ENCODE data around the gene RIMS3. TPM values are rescaled to one million over a fixed set of nuclear protein-coding genes. Genes with fewer than 3 reads are reported as not detected.
"Not testable (repeated sequence)": the region's sequence is repeated elsewhere in the genome, so short reads cannot be mapped to it uniquely, and the experiment has no call there.

Gene RIMS3
- polyA plus RNA-seq, 3 donors from 2014 or later = 0.31 to 1.7 (median 1.3) TPM

DNA sequence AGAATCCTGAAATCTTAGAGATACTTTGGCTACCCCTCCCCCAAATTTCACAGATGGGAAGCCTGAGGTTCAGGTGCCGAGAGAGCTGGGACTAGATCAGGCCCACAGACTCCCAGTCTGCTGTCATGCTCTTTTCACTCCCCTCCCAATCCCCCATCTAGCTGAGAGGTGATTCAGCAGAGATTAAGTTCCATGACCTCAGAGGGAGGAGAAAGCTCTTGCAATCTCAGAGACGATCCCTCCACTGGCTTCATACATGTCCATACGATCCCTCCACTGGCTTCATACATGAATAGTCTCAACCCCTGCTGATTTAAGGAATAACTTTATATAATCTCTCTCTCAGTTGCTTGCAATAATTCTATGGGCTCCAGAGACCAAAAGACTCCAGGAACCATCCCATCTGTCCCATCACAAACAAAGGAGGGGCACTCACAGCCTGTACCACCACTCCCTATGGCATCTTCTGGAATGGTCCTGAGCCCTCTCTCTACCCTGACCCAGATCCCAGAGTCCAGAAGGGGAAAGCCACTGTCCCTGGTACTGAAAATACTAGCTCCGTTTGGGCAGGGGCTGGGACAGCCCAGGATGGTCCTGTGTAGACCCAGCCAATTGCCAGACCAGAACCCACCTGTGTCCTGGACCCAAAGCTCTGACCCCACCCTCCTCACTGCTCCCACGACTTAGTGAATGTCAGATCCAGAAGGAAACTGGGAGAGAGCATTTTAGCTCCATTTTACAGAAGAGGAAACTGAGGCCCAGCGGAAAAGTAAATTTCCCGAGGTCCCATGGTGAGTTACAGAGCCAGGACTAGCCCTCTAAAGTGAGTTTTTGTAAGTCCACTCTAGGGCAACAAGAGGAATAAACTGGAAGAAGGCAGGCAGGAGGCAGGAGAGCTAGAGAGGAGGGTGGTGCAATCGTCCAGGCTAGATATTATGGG is 27.1 kb downstream of the RIMS3 start:
- Mint-ChIP-seq H3K27ac (no peak overlapping the region), H3K4me3 (no peak overlapping the region), H3K4me1 (peaks cover 0 to 6% of the 10 kb centered on the region in 2 donors), H3K27me3 (ENCODE audit: low read depth in 3 of 3) (no peaks in the 10 kb centered on the region), H3K36me3 (no peaks in the 10 kb centered on the region), H3K9me3 (no peaks in the 10 kb centered on the region)
- no peak for DNase-seq

- H3K27ac Mint-ChIP-seq = no peak overlapping the region
- no peak for DNase-seq
- H3K4me1 Mint-ChIP-seq = peaks cover 0 to 6% of the 10 kb centered on the region in 2 donors
- no peaks in the 10 kb centered on the region for H3K36me3 Mint-ChIP-seq
- no peaks in the 10 kb centered on the region for H3K9me3 Mint-ChIP-seq
- H3K27me3 Mint-ChIP-seq (ENCODE audit: low read depth in 3 of 3) = no peaks in the 10 kb centered on the region
- no peak overlapping the region for H3K4me3 Mint-ChIP-seq
These were observed 27.9 kb downstream of the RIMS3 start for GRCh38 chr1:40637470-40638007.

DNA sequence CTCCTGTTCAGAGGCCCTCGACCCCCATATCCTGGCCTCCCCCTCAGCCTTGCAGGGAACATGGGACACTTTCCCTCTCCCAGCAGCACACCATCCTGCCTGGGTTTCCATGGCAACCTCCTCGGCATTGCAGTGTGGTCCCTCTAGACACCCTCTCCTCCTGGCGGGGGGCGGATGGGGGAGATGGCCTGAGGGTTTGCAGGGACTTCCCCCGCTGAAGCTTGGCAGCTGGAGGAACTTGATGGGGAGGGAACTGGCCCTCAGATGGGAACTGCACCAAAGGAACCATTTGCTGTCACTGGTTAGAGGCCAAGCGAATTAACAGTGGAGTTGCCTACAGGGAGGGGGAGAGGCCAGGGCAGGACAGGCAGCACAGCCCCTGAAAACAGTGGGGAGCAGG is 28.7 kb downstream of the RIMS3 start:
- Mint-ChIP-seq H3K9me3 (no peaks in the 10 kb centered on the region), H3K4me3 (no peak overlapping the region), H3K27me3 (ENCODE audit: low read depth in 3 of 3) (no peaks in the 10 kb centered on the region), H3K4me1 (peaks cover 0 to 6% of the 10 kb centered on the region in 2 donors), H3K36me3 (no peaks in the 10 kb centered on the region), H3K27ac (no peak overlapping the region)
- DNase-seq = no peak

DNA sequence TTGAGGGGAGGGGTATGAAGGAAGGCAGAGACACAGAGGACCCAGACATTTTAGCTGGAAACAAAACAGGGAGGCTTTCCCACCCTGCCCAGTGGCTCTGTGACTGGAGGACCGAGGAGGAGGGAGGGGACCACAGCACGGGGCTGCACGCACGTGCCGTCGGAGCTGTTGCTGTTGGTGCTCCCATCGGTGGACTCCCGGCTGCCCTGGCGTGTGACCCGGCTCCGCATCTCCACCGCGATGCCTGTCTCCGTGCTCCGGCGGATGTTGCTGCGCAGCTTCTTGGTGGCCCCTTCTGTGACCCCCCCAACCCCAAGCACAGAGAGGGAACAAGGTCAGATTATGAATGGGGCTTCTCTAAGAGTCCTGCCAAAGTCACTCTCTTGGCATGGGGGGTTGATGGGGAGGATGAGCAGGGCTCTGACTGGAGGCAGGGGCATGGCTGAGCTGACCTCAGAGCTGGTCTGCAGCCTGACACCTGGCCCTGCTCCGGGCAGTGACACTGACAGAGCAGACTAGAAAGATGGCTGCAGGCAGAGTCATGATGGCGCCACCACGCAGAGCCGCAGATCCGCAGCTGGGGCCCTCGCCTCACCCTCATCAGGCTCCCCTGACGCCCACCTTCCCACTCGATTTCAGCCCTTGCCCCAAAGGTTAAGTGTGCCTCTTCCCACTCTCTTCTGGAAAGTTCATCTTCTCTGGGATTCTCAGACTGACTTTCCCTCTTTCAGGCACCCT is 29.6 kb downstream of the RIMS3 start:
- H3K4me3 Mint-ChIP-seq = no peak overlapping the region
- no peak overlapping the region for H3K27ac Mint-ChIP-seq

DNA sequence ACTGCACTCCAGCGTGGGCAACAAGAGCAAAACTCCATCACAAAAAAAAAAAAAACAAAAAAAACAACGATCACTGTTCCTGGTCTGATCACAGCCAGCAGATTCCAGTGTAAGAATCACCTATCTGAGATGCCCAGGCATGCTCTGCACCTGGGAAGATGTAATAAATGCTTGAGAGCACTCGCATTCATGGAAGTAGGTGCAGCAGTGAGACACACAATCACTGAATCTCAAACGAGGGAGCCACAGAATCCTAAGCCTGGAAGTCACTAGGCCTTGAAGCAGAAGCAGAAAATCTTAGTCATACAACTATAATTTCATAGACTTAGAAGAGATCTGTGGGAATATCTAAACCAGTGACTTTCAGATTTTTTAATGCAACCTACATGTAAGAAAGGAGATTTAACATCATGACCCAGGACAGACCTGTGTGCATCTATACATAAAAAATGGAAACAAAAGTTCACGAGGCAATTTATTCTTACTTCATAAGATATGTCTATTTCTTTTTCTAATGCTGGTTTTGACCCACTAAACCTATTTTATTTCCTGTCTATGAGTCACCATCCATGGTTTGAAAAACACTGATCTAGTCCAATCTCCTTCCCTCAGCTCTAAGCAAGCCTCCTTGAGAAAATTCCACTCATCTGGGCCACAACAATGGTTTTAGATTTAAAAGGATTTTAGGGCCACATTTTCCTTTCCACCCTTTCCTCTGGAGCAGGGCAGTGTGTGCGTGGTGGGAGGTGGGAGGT is 30.4 kb downstream of the RIMS3 start:
- Mint-ChIP-seq H3K9me3 (no peaks in the 10 kb centered on the region), H3K27ac (no peak overlapping the region), H3K4me3 (no peak overlapping the region), H3K27me3 (ENCODE audit: low read depth in 3 of 3) (no peaks in the 10 kb centered on the region), H3K4me1 (peaks cover 5 to 11% of the 10 kb centered on the region in 2 donors), H3K36me3 (no peaks in the 10 kb centered on the region)
- DNase-seq = no peak

More for the DNA sequence above, 29.6 kb downstream of the RIMS3 start:
- DNase-seq = no peak
- Mint-ChIP-seq H3K36me3 (no peaks in the 10 kb centered on the region), H3K27me3 (ENCODE audit: low read depth in 3 of 3) (no peaks in the 10 kb centered on the region), H3K9me3 (no peaks in the 10 kb centered on the region), H3K4me1 (peaks cover 0 to 6% of the 10 kb centered on the region in 2 donors)

DNA sequence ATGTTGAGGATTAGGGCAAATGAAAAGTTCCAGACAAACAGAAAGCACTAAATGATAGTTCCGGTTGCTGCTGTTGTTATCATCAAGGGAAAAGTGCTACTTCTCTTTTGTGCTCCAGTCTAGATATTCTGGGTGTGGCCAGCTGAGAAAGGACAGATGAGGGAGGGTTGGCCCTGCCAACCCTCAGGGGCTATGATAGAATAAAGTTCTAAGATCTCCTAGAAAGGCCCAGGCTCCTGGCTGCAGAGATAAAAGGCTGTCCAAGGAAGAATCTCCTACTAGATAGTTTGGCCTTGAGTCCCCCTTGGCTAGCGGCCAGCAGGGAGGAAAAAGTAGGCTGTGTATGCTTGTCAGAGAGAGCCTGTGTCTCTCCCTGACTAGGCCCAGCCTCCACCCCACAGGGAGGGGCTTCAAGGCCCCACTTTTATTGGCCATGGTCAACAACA is 31.5 kb downstream of the RIMS3 start:
- DNase-seq = no peak
- Mint-ChIP-seq H3K36me3 (no peaks in the 10 kb centered on the region), H3K27ac (no peak overlapping the region), H3K4me3 (no peak overlapping the region), H3K4me1 (peaks cover 16 to 23% of the 10 kb centered on the region in 2 donors), H3K9me3 (no peaks in the 10 kb centered on the region), H3K27me3 (ENCODE audit: low read depth in 3 of 3) (peaks cover 0 to 3% (median 0%) of the 10 kb centered on the region in 3 donors)

DNA sequence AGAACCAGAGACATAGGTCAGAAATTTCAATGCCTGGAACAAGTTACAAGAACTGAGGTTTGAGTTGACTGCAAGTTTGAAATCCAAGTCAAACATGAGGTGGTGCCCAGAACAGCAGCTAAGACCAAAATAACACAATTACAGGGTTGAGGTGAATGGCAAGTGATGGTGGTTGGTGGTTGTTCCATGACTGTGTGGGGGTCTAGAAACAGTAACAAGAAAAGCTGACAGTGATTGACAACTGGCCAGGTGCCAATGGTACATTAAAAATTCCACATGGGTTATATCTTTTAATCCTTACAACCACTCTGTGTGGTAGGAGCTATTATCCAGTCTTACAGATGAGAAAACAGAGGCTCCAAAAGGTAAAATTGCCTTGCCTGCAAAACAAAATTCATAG is 32.0 kb downstream of the RIMS3 start:
- Mint-ChIP-seq H3K27ac (no peak overlapping the region), H3K4me3 (no peak overlapping the region), H3K9me3 (no peaks in the 10 kb centered on the region), H3K4me1 (peaks cover 20 to 27% of the 10 kb centered on the region in 2 donors), H3K27me3 (ENCODE audit: low read depth in 3 of 3) (peaks cover 0 to 3% (median 0%) of the 10 kb centered on the region in 3 donors), H3K36me3 (no peaks in the 10 kb centered on the region)
- no peak for DNase-seq

GRCh38 chr1:40630488-40631223 is 34.8 kb downstream of the RIMS3 start:
- Mint-ChIP-seq H3K27me3 (ENCODE audit: low read depth in 3 of 3) (peaks cover 0 to 3% (median 0%) of the 10 kb centered on the region in 3 donors), H3K36me3 (no peaks in the 10 kb centered on the region), H3K4me3 (no peak overlapping the region), H3K4me1 (peaks cover 25 to 33% of the 10 kb centered on the region in 2 donors), H3K9me3 (no peaks in the 10 kb centered on the region), H3K27ac (peak overlapping the region in 3 of 6 donors; percentile 21 to 51 (median 40))
- DNase-seq = no peak

- H3K27me3 Mint-ChIP-seq (ENCODE audit: low read depth in 3 of 3); H3K36me3 Mint-ChIP-seq; H3K9me3 Mint-ChIP-seq: not testable (repeated sequence)
- H3K4me1 Mint-ChIP-seq = peaks cover 25 to 27% of the 10 kb centered on the region in 2 donors
- peak; percentile 25 to 35 (median 33) for DNase-seq
- H3K4me3 Mint-ChIP-seq = peak overlapping the region in 2 of 5 donors; percentile 4 to 57
- peak overlapping the region; percentile 25 to 80 (median 74) for H3K27ac Mint-ChIP-seq
These were observed 35.9 kb downstream of the RIMS3 start for GRCh38 chr1:40629546-40629945.

- Mint-ChIP-seq H3K27me3 (ENCODE audit: low read depth in 3 of 3) (peaks cover 0 to 3% (median 0%) of the 10 kb centered on the region in 3 donors), H3K4me3 (peak overlapping the region in 1 of 5 donors; percentile 41), H3K4me1 (peaks cover 25 to 27% of the 10 kb centered on the region in 2 donors), H3K27ac (peak overlapping the region in 4 of 6 donors; percentile 17 to 71 (median 30)), H3K36me3 (no peaks in the 10 kb centered on the region), H3K9me3 (no peaks in the 10 kb centered on the region)
- no peak for DNase-seq
These were observed 36.6 kb downstream of the RIMS3 start for GRCh38 chr1:40628903-40629292.

DNA sequence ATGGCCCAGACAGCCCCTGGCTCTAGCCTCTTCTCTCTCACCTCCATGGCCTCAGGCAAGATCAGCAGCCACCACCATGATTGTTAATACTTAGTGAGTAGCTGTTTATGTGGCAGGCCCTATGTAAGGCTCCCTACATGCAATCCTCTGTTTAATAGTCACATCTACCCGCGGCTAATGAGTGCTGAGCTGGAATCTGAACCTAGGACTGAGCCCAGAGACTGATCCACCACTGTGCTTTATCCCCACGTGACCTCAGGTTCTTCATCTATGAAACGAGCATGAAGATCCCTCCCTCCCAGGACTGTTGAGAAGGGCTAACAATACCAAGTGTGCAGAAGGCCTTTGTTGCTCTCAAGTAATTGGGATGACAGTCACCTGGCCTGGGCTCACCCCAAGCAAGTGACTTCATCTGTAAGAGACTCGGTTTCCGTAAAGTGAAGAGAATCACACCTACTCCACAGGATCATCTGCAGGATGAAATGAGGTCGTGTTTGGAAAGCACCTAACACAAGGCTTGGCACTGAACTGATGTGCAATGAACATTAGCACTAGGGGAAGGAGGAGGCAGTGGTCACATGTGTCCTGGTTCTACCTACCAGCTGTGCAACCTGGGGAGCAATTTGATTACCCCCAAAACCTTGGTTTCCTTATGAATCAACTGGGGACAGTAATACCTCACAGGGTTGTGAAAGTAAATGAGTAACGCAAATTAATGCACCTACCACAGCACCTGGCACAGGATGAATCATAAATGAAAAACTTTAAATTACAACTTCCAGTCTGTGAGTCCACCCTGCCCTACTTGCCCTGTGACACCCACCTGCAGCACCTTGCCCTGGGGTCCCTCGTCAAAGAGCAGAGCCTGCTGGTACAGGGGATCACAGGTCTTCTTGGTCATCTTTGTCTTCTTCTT is 37.2 kb downstream of the RIMS3 start:
- no peaks in the 10 kb centered on the region for H3K9me3 Mint-ChIP-seq
- peak overlapping the region in 5 of 6 donors; percentile 5 to 39 (median 14) for H3K27ac Mint-ChIP-seq
- peaks cover 0 to 3% (median 0%) of the 10 kb centered on the region in 3 donors for H3K27me3 Mint-ChIP-seq (ENCODE audit: low read depth in 3 of 3)
- DNase-seq = no peak
- H3K4me3 Mint-ChIP-seq = no peak overlapping the region
- no peaks in the 10 kb centered on the region for H3K36me3 Mint-ChIP-seq
- H3K4me1 Mint-ChIP-seq = peaks cover 25 to 27% of the 10 kb centered on the region in 2 donors

DNA sequence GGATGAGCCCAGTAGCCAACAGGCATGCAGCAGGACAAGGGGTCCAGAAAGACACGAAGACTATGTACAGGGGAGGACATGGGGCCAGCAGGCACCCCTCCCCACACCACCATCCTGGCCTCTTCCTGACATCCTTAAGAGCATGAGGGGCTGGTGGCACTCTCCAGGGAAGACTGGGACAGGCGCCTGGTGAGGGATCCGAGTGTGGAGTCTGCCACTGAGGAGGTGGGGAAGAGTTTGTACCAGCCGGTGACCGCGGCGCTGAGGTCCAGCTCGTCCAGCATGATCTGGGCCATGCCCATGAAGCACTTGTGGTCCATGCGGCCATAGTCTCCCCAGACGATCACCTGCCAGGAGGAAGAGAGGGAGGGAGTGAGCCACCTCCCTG is 39.1 kb downstream of the RIMS3 start:
- Mint-ChIP-seq H3K36me3 (no peaks in the 10 kb centered on the region), H3K9me3 (no peaks in the 10 kb centered on the region), H3K4me3 (no peak overlapping the region), H3K27me3 (ENCODE audit: low read depth in 3 of 3) (peaks cover 0 to 3% (median 3%) of the 10 kb centered on the region in 3 donors), H3K4me1 (peaks cover 25 to 27% of the 10 kb centered on the region in 2 donors), H3K27ac (no peak overlapping the region)
- DNase-seq = no peak

All from immature natural killer cell (primary cell).